GM18511 (cell line): ENCODE data around the gene CDC14A.
"Not testable (repeated sequence)": the region's sequence is repeated elsewhere in the genome, so short reads cannot be mapped to it uniquely, and the experiment has no call there.

Experiments used
- ATAC-seq: cut with Tn5 transposase; IDR thresholded peaks from one replicate; pipeline ENCODE4 v1.9.1; 2021; ENCODE audit warnings: mild to moderate bottlenecking, moderate library complexity; ENCODE audit not compliant: unreplicated experiment

CDC14A gene

DNA sequence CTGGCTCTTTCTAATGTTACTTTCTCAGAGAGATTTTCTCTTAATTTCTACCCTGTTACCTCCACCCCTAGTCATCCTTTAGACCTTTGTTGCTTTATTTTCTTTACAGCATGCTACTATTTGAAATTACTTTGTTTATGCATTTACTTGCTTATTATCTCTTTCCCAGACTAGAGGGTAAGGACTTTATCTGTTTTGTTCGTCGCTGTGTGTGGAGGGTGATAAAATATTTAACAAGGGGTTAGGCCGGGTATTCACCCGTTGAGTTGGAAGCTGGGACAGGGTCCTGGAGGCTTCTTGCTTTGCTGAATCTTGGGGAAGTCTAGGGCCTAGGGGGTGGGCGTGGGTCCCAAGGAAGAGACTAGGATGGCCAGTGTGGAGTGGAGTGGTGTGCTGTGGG lies 43.6 kb downstream of the CDC14A start:
- ATAC-seq = no peak

DNA sequence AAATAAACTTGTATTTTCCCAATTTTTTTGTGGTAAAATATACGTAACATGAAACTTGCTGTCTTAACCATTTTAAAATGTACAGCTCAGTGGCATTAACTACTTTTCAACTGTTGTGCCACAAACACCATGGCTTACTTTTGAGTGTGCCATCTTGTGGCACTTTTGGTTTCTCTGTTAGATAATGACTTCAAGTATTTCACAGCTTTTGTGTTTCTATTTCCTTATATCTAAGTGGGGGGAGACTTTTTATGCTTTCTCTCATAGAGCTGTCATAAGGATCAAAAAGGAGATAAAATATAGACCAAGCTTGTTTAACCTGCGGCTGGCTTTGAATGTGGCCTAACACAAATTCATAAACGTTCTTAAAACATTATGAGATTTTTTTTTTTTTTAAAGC lies 44.3 kb downstream of the CDC14A start:
- ATAC-seq = no peak

DNA sequence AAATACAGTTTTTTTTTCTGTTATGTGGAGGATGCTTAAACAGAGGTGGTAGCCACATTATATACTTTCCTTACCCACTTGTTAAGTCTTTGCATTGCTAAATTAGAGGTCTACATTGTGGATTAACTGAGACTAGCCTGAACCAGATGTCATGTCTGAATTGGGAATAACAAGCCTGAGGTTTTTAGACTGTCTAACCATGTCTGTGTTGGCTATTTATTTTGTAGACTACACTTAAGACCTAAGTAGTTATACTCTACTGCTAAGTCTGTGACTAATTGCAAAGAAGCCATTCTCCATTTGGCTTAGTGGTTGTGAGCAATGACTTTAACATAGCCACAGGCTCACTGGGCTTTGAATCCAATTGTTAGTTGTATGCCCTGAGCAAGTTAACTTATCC lies 45.4 kb downstream of the CDC14A start:
- ATAC-seq = no peak

DNA sequence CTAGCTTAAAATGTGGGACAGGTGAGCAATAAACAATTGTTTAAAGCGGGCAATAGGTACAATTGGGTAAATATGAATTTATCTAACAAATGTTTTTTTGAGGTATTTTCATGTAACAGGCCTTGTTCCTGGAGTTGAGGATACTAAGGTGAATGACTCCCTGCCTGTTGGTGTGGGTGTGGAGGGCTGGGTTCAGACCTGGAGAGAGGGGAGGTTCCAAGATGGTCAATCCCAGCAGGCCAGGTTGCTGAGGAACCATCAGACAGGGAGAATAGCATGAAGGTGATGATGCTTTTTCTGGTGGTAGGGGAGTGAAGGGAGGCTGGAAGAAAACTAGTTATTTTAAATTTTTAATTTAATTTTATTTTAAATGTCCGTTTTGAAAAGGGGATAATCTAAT lies 46.3 kb downstream of the CDC14A start:
- ATAC-seq = no peak

DNA sequence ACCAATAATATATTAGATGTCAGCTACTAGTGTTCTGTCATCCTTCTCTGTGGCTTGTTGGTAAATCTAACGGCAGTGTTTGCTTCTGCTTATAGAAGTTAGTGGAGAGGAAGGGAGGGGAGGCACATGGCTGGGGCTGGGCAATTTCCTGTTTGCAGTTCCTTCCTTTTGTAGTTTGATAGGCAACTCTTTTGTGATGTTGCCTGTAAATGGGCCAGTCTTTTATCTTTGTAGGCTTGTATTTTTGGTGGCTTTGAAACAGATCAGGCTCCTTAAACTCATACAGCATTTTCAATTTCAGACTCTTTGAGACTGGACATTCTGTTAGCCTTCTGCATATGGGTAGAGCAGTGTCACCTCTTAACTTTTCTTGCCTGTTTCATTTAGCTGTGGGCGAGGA lies 48.1 kb downstream of the CDC14A start:
- peak; percentile 76 for ATAC-seq

DNA sequence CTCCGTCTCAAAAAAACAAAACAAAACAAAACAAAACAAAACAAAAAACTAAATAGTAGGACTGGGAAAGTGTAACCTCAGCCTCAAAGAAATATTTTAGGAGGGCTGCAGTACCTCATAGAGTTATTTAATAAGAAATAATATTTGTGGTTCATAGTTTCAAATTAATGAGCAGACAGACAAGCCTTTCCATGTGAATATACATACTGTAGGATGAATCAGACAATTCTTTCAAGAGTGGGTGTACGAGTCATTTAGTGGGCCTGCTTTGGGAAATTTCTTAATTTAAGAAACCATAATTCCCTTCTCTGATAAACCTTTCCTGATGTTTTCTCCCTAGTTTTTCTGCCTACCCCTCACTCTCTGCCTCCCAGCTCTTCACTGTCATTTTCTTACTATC lies 52.5 kb downstream of the CDC14A start:
- no peak for ATAC-seq

DNA sequence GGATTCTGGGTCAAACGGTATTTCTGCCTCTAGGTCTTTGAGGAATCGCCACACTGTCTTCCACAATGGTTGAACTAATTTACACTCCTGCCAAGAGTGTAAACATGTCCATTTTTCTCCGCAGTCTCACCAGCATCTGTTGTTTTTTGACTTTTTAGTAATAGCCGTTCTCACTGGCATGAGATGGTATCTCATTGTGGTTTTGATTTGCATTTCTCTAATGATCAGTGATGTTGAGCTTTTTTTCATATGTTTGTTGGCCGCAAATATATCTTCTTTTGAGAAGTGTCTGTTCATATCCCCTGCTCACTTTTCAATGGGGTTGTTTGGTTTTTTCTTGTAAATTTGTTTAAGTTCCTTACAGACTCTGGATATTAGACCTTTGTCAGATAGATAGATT lies 53.6 kb downstream of the CDC14A start:
- ATAC-seq = not testable (repeated sequence)

GRCh38 chr1:100407390-100407789 lies 55.1 kb downstream of the CDC14A start:
- not testable (repeated sequence) for ATAC-seq

GRCh38 chr1:100411019-100411418 lies 58.7 kb downstream of the CDC14A start:
- no peak for ATAC-seq

DNA sequence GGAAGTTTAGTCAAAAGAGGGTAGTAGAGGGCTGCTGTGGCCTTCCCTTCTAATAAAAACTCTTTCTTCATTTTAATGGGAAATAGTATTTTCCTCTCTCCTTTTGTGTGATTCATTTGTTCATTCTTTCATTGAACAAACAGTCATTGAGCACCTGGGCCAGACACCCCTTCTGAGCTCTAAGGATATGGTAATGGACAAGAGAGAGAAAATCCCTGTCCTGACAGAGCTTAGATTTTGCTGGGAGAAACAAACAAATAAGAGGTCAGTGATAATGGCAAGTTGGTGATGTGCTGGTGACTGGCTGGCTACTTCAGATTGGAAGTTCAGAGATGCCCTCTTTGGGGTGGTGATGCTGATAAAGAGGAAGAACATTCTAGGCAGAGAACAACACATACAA lies 59.3 kb downstream of the CDC14A start:
- ATAC-seq = no peak

GRCh38 chr1:100413035-100413434 lies 60.7 kb downstream of the CDC14A start:
- ATAC-seq = no peak

DNA sequence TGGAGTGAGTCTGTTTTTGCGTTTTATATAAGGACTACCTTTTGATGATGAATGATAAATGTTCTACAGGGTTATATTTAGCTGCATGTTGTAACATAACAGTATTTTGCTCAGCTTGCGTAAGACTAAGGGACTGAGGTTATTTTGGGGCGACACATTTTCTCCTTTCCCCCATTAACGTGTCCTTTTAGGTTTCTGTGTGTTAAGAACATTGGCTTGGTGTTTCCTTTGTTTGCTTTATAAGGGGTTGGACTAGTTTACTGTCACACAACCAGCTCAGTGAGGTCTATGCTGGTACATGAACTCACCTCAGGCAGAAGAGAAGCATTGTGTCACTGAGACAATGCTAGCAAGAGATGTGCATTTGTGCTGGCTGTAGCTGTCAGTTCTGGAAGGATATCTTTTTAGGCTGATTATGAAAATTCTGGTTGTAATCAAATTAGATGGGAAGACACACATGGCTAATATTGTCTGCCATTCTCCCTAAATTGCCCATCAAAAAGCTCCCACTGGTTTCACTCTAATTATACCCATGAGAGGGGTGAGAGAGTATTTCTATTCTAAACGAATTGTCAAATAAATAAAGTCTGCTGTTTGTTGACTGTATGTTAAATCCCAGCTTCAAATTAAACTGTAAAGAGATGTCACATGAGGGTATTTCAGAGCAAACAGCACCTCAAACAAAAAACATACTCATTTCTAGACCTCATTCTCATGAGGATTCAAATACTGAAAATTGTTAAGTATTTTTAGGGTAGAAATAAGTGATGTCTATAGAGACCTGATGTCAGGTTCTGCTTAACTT lies 62.6 kb downstream of the CDC14A start:
- ATAC-seq = no peak

DNA sequence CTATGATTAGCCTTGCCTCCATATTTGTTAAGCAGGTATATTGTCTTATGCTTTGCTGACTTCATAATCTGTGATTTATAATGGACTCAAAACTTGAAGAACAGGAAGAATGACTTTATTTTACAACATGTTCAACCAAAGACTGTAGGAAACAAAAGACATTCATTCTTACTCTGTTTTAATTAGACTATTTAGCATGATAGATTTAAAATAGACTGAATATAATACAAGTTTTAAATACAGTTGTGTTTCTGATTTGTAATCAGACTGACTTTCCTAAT lies 63.1 kb downstream of the CDC14A start:
- no peak for ATAC-seq

GRCh38 chr1:100419072-100419471 lies 66.8 kb downstream of the CDC14A start:
- no peak for ATAC-seq

DNA sequence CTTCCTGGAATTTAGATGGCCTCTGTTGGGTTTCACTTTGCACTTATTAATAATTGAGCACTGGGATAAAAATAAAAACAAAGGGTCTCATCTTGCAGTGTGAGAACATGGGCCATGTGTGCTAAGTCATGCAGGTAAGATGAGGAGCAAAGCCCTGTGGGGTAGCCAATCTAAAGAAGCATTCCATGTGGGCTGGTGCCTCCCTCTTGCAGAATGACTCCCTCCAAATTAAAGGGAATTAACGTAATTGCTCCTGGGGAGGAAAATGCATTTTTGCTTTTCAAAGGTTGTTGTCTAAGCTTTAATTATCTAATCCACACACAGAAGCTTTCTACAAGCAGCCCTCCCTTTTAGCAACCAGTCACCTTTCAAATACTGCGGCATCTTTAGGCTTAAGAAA lies 69.8 kb downstream of the CDC14A start:
- no peak for ATAC-seq

DNA sequence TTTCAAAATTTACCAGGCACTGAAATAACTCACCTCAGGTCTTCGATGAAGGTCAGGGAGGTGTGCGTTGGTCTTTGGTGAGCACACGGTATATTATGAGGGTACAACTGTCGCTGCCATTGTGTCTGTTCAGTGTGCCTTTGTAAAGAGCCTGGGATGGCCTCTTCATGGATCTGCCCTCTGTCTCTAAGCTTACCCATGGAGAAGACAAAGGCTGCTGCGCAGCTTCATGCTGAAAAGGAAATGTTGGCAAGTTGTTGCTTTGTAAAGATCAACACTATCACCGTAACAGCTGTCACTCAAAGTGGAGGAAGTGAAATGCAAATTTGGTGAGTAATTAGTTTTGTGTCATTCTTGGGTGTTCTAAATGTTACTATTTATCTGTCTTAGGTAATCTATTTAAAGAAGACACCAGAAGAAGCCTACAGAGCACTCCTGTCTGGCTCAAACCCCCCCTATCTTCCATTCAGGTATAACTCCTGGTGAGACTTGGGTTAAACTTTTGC lies 71.6 kb downstream of the CDC14A start:
- ATAC-seq = peak; percentile 84

DNA sequence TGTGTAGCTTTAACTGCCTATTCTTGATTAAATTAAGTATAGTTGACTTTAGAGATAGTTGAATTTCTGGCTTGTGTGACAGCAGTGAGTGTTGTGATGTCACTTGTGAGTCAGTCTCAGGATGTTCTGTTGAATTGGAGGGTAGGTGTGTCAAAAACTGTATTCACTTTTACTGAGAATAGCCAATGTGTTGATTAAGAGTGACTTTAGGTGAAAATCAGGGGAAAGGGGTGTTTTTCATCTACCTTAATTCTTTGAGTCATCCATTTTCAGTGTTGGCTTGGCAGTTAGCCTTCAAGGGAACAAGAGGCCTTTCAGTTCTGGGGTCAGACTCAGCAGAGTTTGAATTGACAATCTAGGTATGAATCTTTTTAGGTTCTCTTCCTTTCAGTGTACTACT lies 75.9 kb downstream of the CDC14A start:
- no peak for ATAC-seq

DNA sequence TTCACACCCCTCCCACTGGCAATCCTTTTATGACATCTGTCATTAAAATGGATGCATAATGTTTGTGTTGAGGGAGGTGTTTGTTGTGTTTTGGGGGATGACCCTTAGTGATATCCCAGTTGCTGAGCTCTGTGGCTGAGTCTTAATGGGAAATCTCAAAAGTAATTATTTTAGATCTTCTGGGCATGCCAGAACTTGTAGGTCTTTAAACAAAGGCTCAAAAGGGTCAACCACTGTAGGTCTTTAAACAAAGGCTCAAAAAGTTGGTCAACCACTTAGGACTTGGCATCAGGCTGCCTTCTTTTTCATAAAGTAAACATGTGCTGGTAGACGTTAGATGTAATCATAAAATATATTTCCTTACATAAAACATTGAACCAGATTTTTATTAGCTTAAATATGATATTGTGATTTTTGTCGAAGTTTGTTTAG lies 78.0 kb downstream of the CDC14A start:
- no peak for ATAC-seq

DNA sequence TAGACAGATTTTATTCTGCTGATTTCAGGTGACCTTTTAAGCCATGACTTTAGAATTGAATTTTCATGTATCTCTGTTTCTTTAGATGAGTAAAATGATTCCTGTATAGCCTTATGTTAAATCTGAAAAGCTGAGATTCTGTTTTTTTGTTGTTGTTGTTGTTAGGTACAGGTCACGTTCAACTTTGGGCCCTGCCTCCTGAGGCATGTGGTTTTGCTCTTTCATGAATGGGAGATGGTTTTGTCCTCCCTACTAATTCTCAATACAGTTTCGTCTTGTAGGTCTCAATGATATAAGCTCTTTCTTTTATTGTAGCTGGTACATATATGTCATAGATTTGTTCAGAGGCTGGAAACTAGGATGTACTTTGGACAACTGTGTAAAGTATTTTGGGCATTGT lies 79.6 kb downstream of the CDC14A start:
- ATAC-seq = no peak

GRCh38 chr1:100433563-100433962 lies 81.3 kb downstream of the CDC14A start:
- ATAC-seq = no peak

- no peak for ATAC-seq
These were observed 82.5 kb downstream of the CDC14A start for GRCh38 chr1:100434831-100435230.

- ATAC-seq = no peak
These were observed 86.1 kb downstream of the CDC14A start for GRCh38 chr1:100438375-100438774.

DNA sequence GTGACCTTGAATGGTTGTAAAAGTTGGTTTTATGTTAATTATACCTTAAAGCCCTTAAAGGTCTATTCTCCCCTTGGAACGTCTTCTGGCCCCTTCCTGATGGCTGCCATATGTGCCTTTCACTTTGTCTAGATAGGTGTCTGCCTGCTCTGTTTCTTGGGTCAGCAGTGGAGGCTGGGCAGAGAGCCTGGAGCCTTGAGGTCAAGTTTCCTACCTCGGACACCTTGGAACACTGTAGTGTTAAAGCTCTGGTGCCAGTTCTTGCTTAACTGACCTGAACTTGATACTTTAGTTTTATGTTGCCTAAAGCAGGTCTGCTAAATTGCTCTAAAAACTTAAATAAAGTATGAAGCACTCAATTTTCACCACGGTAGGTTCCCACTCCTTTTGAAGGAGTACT lies 86.5 kb downstream of the CDC14A start:
- no peak for ATAC-seq
